Measurements from ENCODE around the gene CHMP2B.

Gene CHMP2B, protein sequence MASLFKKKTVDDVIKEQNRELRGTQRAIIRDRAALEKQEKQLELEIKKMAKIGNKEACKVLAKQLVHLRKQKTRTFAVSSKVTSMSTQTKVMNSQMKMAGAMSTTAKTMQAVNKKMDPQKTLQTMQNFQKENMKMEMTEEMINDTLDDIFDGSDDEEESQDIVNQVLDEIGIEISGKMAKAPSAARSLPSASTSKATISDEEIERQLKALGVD

DNA sequence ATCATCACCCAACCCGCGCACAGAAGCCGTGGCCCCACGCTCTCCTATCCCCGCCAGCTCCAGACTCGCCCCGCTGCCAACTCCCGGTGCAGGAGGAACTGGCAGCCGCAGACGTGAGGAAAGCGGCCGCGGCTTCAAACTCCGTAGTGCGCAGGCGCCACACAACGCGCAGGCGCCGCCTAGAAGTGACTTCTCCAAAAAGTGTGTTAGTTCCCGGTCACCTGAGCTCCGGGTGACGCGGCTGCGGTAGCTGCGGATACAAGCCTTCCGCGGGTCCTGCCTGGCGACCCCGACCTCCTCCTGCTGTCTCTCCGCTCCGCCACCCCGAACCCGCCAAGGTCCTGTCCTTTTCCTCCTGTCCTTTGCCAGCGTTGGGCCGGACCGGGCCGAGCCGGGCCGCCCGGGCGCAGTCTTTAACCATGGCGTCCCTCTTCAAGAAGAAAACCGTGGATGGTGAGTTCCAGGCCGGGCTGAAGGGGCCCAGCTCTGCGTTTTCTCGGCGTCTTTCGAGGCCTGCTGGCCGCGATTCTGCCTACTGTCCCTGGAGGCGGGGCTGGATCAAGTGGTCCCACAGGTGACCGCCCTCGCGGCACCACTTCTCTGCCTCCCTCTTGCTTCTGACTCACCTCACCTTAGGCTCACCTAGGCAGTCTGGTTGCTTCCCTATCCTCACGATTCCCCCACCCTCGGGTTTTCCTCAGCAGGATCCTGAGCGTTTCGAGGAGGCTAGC, at the start of gene CHMP2B:
Gene CHMP2B (plus strand): TSS at position 206 of the 731 bp plus-strand sequence. CDS start 214 bp downstream, at position 420.
- DNase-seq (ENCODE audit: low read depth in 3 of 3): peak; percentile 77 to 84 (median 82)

DNA sequence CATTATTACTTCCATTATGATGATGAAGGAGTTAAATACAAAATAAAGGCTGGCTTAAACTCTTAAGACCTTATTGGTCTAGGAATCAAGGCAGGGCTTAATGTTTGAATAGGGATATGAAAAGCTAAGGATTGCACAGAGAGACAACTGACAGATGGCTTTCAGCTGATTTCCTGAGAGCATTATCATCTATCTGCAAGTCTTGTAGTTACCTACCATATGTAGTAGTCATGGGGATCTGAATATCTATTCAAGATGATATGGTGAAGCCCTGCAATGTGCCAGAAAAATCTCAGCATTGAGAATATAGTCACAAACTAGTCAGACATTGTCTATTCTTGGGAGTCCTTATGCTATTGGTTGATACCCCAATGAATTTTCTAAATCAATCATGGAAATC, 47.5 kb upstream of the CHMP2B start:
- DNase-seq (ENCODE audit: low read depth in 3 of 3): no peak

GRCh38 chr3:87181551-87181950, 45.6 kb upstream of the CHMP2B start:
- DNase-seq (ENCODE audit: low read depth in 3 of 3): no peak

GRCh38 chr3:87182023-87182422, 45.1 kb upstream of the CHMP2B start:
- DNase-seq (ENCODE audit: low read depth in 3 of 3): no peak

DNA sequence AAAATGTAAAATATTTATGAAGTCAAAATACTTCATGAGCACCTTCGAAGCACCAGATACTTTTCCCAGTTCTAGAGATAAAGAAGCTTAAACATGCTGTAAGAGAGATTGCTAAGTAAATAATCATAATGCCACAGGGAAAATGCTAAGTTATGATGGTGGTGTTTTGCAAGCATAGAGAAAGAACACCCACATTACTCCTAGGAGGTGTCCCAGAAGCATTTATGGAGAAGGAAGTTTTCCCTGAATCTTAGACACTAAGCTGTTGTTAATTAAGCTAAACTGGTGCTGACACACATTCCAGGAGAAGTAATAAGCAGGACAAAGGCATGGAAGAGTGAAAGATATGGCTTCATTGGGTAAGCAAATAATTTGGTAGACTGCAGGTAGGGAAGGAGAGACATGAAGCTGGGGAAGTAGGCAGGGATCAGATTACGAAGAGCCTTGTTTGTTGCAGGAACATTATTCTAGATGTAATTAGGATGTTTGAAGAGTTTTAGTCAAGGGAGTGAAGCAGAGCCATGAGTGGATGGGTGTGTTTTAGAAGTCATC, 40.4 kb upstream of the CHMP2B start:
- DNase-seq (ENCODE audit: low read depth in 3 of 3): no peak

- no peak for DNase-seq (ENCODE audit: low read depth in 3 of 3)
Observed at GRCh38 chr3:87191175-87191574, 35.9 kb upstream of the CHMP2B start.

GRCh38 chr3:87191641-87192040, 35.5 kb upstream of the CHMP2B start:
- DNase-seq (ENCODE audit: low read depth in 3 of 3): no peak

DNA sequence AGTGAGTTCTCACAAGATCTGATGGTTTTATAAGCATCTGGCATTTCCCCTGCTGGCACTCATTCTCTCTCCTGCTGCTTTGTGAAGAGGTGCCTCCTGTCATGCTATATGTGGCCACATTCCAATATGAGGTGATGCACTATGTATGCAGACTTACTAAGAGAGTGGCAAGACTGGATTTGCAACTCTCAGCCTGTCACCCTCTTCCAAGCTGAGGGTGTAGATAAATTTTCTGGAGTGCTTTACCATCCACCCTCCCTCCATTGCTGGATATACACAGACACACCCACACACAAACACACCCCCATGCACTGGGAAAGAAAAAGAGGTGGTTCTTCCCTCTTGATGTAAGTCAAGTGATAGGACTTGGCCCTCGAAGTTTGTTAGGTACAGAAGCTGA, 30.2 kb upstream of the CHMP2B start:
- DNase-seq (ENCODE audit: low read depth in 3 of 3): no peak

- DNase-seq (ENCODE audit: low read depth in 3 of 3): no peak
Observed at GRCh38 chr3:87197531-87197930, 29.6 kb upstream of the CHMP2B start.

GRCh38 chr3:87198774-87199173, 28.3 kb upstream of the CHMP2B start:
- no peak for DNase-seq (ENCODE audit: low read depth in 3 of 3)

- no peak for DNase-seq (ENCODE audit: low read depth in 3 of 3)
Observed at GRCh38 chr3:87199628-87200027, 27.5 kb upstream of the CHMP2B start.

GRCh38 chr3:87200060-87200647, 27.0 kb upstream of the CHMP2B start:
- no peak for DNase-seq (ENCODE audit: low read depth in 3 of 3)

DNA sequence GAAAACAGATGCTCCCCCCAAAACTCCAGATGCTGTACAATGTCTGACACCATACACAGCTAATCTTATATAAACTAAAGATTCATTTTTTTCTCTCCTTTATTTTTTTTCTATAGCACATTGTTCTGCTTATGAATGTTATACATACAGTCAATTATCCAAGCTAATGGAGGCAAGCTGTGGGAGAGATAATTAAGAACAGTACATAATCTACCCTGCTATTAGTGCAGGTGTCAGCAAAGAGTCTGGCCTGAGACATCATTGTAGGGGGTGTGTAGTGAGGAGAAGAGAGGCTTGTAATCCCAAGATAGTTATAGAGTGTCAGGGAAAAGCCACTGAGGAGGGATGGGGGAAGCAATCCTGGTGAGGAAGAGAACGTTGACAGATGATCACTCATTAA, 25.4 kb upstream of the CHMP2B start:
- no peak for DNase-seq (ENCODE audit: low read depth in 3 of 3)

DNA sequence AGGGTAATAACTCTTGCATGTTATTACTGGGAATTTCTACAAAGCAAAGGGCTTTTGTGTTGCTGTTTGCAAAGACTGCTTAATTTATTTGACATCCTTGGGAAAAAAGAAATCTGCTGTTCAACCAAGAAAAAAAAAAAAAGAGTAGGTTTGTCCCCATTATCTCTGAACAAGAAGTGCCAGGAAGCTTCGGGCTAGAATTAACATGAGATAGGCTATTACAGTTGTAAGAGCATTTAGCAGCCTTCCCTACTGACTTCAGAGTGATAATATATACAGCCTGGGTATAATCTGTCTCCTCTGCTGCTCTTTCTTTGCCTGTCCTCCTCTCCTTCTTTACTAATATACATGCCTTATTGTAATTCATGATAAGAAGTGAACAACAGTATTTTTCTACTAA, 23.3 kb upstream of the CHMP2B start:
- no peak for DNase-seq (ENCODE audit: low read depth in 3 of 3)

- no peak for DNase-seq (ENCODE audit: low read depth in 3 of 3)
Observed at GRCh38 chr3:87206070-87206469, 21.0 kb upstream of the CHMP2B start.

- DNase-seq (ENCODE audit: low read depth in 3 of 3): no peak
Observed at GRCh38 chr3:87206635-87207034, 20.5 kb upstream of the CHMP2B start.

DNA sequence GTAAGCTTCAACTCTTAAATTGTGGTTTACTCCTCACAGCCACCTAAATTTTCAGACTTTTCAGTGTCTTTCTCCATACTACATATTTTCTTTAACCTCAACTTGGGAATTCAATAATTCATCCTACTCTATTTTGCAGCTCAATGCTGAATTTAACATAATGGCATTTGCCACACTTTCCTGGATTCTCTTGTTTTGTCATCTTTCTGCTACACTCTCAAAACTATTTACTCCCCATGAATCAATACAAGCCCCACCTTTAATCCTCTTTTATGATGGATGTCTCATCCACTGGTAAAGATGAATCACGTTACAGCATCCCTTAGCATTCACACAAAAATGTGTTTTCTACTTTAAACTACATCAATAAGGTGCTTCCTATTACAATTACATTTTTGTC, 19.6 kb upstream of the CHMP2B start:
- DNase-seq (ENCODE audit: low read depth in 3 of 3): no peak

- no peak for DNase-seq (ENCODE audit: low read depth in 3 of 3)
Observed at GRCh38 chr3:87209111-87209510, 18.0 kb upstream of the CHMP2B start.

DNA sequence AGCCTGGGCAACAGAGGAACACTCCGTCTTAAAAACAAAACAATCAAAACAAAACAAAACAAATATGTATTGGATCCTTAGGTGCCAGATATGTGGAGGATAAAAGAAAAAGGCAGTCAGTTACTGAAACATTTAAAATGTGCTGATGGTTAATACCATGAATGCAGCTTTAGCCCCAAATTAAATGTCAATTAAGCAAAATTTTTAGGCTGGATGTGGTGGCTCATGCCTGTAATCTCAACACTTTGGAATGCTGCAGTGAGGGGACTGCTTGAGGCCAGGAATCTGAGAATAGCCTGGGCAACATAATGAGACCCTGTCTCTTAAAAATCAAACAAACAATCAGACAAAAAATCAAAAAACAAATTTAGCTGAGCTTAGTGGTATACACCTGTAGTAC, 8.5 kb upstream of the CHMP2B start:
- DNase-seq (ENCODE audit: low read depth in 3 of 3): no peak

GRCh38 chr3:87219611-87220010, 7.5 kb upstream of the CHMP2B start:
- no peak for DNase-seq (ENCODE audit: low read depth in 3 of 3)

GRCh38 chr3:87225659-87226058, 1.4 kb upstream of the CHMP2B start:
- DNase-seq (ENCODE audit: low read depth in 3 of 3): no peak

DNA sequence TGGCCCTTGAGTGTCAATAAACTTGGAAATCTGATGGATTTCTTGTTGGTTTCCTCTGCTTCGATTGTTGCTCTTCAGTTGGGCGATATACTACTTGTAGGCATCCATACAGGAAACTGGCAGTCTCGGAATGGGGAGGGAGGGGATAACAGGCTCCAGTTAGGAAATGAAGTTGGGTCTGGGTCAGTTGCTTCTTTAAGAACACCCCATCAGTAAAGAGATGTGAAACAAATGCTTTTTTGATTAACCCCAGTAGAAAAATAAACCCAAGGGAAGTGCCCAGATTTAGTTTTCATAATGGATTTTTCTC, 681 bp downstream of the CHMP2B start:
- peak in 1 of 3 donors; percentile 4 for DNase-seq (ENCODE audit: low read depth in 3 of 3)

DNA sequence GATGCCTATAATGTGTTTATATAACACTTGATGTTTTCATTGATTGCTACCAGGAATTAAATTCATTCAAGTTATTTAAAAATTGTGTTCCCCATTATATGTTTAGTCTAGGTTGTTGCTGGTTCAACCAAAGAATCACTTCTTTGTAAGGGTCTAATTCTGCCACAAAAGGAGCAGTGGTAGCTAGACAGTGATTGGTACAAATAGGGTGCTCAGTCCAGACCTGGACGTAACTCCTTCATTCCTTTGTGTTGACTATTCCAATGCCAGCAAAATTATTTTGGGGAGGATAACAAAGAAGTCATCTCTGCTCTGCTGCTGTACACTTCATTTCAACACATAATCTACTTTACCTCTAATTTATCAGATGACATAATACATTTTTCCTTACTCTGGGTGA, 1.2 kb downstream of the CHMP2B start:
- DNase-seq (ENCODE audit: low read depth in 3 of 3): no peak
